Measurements from ENCODE around the gene H3-3A. TPM values are rescaled to one million over a fixed set of nuclear protein-coding genes. Genes with fewer than 3 reads are reported as not detected.

H3-3A gene
- total and polyA plus RNA-seq, 11 donors, result 241 to 471 (median 305) TPM

GRCh38 chr1:226117330-226117729 lies 54.8 kb downstream of the H3-3A start:
- Histone ChIP-seq H3K4me3 (no peak overlapping the region), H3K9me3 (no peaks in the 10 kb centered on the region), H3K36me3 (no peaks in the 10 kb centered on the region), H3K27me3 (no peaks in the 10 kb centered on the region), H3K4me1 (peaks cover 0 to 13% (median 8%) of the 10 kb centered on the region in 12 donors), H3K27ac (no peak overlapping the region)
- WGBS, 4 donors, result 76 to 88% (median 82%) methylated on average over 6 of the region's 6 CpGs
- DNase-seq (no peak), ATAC-seq (no peak)
- no peak for TF ChIP-seq CTCF (IDR thresholded peaks at IDR 0.05)
- TF ChIP-seq POLR2A (IDR thresholded peaks at IDR 0.05), result no peak
- intact Hi-C loops (cut with DNase I), result loop anchor here in 2 of 10 donors (5.0 to 10.0 kb wide), 2 partner anchors 115 to 123 kb away; partner anchors contain the start of gene SDE2 (in 1 of the 2)

- ATAC-seq (no peak), DNase-seq (no peak)
- 92 to 95% (median 95%) methylated on average over 4 of the region's 4 CpGs for WGBS, 4 donors
- H3K36me3 ChIP-seq, result no peaks in the 10 kb centered on the region
- no peak overlapping the region for H3K27ac ChIP-seq
- H3K4me1 ChIP-seq, result peaks cover 0 to 17% (median 5%) of the 10 kb centered on the region in 12 donors
- H3K9me3 ChIP-seq, result no peaks in the 10 kb centered on the region
- intact Hi-C loops (cut with DNase I), result loop anchor here in 3 of 10 donors (2.0 to 10.0 kb wide), 3 partner anchors 52 to 124 kb away; partner anchors contain the start of gene SDE2 (in 1 of the 3)
- no peak for TF ChIP-seq POLR2A (IDR thresholded peaks at IDR 0.05)
- TF ChIP-seq CTCF (IDR thresholded peaks at IDR 0.05), result no peak
- no peak overlapping the region for H3K4me3 ChIP-seq
- H3K27me3 ChIP-seq, result no peaks in the 10 kb centered on the region
Observed at GRCh38 chr1:226118357-226118756, 55.8 kb downstream of the H3-3A start.

- H3K9me3 ChIP-seq, result no peaks in the 10 kb centered on the region
- no peak overlapping the region for H3K4me3 ChIP-seq
- H3K27me3 ChIP-seq, result no peaks in the 10 kb centered on the region
- H3K27ac ChIP-seq, result no peak overlapping the region
- ATAC-seq, result no peak
- 90 to 93% (median 92%) methylated on average over 6 of the region's 6 CpGs for WGBS, 4 donors
- no peaks in the 10 kb centered on the region for H3K36me3 ChIP-seq
- intact Hi-C loops (cut with DNase I), result loop anchor here in 3 of 10 donors (2.0 to 10.0 kb wide), 3 partner anchors 52 to 124 kb away; partner anchors contain the start of gene SDE2 (in 1 of the 3)
- no peak for DNase-seq
- peaks cover 0 to 17% (median 5%) of the 10 kb centered on the region in 12 donors for H3K4me1 ChIP-seq
- no peak for TF ChIP-seq POLR2A (IDR thresholded peaks at IDR 0.05)
- TF ChIP-seq CTCF (IDR thresholded peaks at IDR 0.05), result no peak
Observed at GRCh38 chr1:226119169-226119568, 56.7 kb downstream of the H3-3A start.

GRCh38 chr1:226120398-226120797 lies 57.9 kb downstream of the H3-3A start:
- H3K36me3 ChIP-seq, result no peaks in the 10 kb centered on the region
- TF ChIP-seq CTCF (IDR thresholded peaks at IDR 0.05) (no peak), POLR2A (IDR thresholded peaks at IDR 0.05) (no peak)
- H3K4me1 ChIP-seq, result peaks cover 0 to 17% (median 7%) of the 10 kb centered on the region in 12 donors
- 89 to 93% (median 91%) methylated on average over 5 of the region's 5 CpGs for WGBS, 4 donors
- intact Hi-C loops (cut with DNase I), result loop anchor here (2.0 to 10.0 kb wide), 9 partner anchors 38 to 284 kb away; partner anchors contain the start of genes SDE2 (in 3 of the 10), H3-3A (in 2 of the 10) and PARP1 (in 1 of the 10)
- no peaks in the 10 kb centered on the region for H3K27me3 ChIP-seq
- H3K9me3 ChIP-seq, result no peaks in the 10 kb centered on the region
- DNase-seq (no peak), ATAC-seq (no peak)
- no peak overlapping the region for H3K27ac ChIP-seq
- H3K4me3 ChIP-seq, result no peak overlapping the region
